ENCODE data around the gene TGOLN2.

Gene TGOLN2

DNA sequence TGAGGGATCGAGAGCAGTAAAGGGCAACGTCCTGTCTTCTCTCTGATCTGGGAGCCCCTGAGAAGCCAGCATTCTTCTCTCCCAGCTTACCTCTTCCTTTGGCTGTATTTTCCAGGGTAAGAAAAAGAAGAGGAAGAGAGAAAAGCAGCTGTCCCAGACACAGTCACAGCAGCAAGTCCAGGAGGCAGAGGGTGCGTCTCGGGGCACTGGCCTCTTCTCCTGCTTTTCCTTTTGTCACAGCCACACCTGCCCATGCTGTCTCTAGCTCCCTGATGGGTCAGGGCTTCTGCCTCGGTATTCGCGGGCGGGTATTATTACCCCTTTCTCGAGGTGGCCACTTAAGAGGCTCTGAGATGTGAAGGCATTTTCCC is 20.3 kb downstream of the TGOLN2 start:
- DNase-seq = no peak

DNA sequence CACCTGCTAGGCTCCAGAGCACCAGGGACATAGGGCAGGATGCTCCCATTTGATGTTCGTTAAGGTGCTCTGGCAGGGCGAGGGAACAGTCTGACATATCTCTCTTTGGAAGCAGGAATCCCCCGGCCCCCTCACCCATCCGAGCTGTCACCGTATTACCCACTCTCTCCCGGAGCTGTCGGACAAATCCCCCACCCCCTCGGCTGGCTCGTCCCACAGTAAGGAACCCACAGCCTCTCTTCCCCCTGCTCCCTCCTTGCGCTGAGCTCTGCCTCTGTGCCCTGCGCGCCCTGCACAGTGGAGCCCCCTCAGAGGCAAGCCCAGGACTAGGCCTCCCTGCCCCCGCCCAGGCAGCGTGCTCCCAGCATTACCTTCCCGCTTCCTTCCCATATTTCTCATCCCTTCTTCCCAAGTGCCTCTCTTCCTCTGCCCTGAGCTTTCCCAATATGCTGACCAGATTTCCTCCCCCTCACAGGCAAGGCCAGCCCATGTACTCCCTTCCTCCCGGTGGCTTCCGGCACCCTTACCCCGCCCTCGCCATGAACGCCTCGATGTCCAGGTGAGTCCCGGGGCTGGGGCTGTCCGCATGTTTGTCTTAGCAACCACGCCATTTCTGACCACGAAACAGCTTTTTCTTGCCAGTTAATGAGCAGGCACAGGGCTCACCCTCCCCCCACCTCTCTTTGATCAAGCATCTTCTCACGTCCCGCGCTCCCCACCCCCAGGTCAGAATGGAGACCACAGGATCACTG is 23.8 kb downstream of the TGOLN2 start:
- no peak for DNase-seq

DNA sequence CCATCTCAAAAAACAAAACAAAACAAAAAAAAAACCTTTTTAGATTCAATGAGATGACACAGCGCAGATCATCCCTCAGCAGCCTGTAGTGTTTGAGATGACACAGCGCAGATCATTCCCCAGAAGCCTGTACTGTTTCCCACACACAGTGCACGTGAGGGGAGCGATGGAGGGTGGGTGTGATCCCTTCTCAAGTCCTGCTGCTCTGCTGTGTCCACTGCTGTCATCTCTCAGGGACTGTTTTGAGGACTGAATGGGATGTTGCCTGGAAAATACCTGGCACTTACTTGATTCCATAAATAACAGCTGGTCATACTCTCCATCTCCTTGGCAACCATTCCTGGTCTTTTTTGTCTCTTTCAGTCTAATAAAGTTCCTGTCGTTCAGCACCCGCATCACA is 25.7 kb downstream of the TGOLN2 start:
- DNase-seq = no peak

DNA sequence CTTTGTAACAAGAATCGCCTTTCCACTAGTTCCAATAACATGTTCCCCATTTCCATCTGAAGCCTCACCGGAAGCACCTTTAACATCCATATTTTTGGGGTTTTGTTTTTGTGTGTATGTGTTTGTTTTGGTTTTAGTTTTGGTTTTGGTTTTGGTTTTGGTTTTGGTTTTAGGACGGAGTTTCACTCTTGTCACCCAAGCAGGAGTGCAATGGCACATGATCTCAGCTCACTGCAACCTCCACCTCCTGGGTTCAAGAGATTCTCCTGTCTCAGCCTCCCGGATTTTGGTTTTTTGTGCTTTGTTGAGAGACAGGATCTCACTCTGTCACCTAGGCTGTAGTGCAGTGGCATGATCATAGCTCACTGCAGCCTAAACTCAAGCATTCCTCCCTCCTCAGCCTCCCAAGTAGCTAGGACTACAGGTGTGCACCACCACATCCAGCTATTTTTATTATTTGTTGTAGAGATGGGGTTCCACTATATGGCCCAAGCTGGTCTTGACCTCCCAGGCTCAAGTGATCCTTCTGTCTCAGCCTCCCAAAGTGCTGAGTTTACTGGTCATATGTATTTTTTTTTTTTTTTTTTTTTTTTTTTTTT is 36.3 kb downstream of the TGOLN2 start:
- DNase-seq = no peak

DNA sequence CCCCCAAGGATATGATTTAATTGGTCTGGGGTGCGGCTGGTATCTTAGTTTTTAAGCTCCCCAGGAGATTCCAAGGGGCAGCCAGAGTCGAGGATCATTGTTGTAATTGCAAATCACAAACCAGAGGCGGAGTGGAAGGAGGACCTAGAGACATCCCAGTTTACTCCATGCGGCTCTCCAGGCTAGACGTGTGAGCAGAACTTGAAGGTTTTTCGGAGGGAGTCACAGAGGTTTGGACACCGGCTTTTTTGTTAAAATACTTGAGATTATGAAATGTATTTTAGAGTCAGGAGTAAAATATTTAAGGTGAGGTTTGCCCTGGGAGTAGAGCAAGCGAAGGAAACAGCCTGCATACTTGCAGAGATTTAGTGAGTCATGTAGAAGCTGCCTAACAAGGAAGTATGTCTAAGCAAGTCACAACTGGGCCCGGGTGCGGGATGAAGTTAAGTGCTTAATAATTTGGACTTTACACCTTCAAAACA is 39.5 kb downstream of the TGOLN2 start:
- no peak for DNase-seq

DNA sequence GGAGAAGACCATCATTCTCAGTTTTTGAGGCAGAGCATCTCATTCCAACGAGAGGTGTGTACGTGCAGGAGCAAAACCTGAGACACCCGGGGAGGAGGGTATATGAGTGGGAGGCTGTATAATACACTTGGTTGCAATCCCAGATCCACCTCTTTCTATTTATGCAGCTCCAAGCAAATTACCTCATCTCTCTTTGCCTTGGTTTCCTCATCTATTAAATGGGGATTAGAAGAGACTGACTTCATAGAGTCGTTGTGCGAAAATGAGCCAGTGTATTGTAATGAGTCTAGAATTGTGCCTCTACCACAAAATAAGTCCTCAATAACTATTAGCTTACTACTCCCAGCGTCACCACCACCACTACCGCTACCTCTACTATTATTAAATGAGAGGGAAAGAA is 40.1 kb downstream of the TGOLN2 start:
- DNase-seq = no peak

DNA sequence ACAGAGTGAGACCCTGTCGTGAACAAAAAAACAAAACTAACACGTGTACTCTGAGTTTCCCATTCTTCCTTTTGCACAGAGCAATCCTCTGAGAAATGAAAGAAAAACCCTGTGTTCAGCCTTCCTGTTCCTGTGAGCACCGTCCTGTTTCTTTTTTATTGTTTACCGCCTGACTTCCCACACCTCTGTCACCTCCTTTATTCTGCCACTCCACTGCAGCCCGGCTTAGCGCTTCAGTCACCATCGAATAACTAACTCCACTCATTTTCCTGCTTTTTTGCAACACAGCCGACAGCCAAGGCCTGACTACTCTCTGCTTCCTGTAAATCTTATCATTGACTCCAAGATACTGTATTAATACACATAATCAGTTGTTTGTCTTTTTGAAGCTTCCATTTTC is 40.9 kb downstream of the TGOLN2 start:
- no peak for DNase-seq

DNA sequence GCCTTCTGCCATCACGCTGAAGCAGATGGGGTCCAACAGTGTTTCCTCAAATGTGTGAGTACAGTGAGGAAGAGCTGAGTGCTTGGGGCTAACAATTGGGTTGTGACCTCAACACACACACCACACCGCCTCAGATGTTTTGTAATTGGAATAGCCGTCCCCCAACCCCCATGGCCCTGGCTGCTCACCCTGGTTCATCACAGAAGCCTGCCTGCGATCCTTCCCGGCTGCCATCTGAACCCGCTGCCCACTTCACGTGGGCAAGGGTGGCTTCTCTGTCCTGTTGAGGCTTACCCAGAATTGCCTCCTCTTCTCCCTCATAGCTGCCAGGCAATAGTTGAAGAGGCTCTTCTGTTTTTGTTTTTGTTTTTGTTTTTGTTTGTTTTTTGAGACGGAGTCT is 44.1 kb downstream of the TGOLN2 start:
- DNase-seq = no peak

DNA sequence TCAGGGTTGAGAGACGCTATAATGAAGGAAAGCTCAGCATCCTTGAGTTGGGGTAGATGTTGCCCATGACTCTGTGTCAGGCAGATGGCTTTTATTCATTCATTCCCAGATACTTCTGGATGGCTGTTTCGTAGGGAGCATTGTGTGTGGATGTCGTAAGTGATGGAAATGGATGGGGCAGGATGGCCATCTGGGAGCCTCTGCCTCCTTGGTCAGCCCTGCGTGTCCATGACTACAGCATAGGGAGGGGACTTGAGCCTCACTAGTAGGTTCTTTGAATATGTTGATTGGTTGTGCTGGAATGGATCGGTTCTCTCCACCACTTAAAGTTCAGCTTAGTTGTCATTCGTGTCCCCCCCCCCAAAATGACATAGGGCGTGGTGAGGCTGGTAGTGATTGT is 44.9 kb downstream of the TGOLN2 start:
- no peak for DNase-seq

DNA sequence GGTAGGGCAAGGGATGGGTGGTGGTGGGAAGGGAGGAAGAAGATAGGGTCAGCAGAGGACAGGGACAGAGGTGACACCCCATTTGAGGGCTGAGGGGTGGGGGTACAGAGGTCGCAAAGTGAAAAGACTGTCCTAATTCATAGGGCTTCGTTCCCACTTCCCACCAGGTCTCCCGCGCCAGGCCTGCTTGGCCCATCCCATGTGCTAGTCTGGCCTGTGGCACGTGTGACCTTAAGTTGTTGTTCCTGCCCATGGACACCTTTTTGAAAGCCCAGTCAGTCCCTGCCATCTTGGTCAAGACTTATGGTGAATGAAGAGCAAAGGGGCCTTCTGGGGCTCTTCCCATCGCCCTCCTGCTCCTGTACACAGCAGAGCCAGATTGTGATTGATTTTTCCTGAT is 46.2 kb downstream of the TGOLN2 start:
- DNase-seq = no peak

DNA sequence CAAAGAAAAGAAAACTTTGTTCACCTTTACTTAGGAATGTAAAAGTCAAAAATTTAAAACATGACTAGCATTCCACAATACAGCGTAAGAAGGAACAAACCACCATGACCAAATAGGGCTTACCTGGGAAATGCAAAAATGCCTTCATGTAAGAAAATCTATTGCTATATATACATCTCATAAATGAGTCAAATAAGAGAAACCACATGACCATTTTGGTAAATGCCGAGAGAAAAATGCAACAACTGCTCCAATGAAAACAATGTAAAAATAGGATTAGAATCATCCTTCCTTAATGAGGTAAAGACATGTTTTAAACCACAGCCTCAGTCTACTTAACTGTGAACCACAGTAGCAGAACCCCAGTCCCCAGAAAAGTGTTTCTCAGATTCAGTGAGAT is 49.4 kb downstream of the TGOLN2 start:
- DNase-seq = no peak

DNA sequence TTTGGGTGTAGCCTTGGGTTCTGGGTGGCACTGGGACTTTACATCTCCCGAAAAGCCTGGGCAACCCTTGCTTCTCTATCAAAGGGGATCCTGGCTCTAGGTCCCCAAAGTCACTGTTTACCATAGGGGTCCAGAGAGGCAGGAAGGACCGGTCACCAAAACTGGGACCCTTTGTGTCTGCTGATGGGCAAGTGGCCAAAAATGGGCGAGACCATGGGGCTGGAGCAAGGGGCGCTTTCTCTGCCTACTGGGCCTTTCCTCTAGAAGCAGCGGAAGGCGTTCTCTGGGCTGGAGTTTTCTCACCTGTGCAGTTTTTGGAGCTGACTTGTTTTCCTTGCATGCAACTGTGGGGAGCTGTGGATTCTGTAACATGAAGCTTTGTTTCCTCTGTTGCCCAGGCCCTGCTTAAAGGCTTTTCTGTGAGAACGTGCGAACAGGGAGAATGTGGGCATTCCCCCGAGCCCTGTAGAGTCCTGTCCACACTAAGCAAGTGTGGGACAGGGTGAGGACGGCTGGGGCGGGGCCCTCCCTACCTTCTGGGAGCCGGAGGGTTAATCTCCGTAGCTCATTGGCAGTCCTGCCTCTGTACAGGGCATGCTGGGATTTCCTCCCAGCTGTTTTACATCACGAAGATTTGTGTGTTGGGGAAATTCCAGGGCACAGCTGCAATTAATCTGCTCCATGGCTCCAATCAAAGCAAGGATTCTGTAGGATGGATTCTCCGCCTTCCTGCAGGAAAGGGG is 50.2 kb downstream of the TGOLN2 start:
- DNase-seq = no peak

DNA sequence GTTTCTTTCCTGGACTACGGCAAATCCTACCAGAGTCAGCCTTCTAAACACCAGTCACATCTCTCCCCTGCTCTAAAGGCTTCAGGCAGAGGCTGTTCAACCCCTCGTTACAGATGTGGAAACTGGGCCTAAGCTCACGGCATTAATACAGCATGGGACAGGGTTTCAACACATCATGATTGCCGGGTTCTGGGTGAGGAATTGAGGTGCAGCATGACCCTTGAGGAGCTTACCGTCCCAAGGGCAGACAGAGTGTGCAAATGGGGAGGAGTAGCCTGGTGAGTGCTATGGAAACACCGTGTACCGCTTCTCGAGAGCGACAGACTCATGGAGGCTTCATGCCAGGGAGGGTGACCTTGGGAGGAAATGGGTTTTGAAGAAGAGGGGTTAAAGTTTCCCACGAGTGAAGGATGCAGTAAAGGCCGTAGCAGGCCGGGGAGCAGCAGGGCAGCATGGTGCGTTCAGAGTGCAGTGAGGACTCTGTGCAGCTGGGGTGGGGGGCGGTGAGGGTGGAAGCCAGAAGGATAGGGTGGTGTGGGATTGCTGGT is 51.1 kb downstream of the TGOLN2 start:
- no peak for DNase-seq

DNA sequence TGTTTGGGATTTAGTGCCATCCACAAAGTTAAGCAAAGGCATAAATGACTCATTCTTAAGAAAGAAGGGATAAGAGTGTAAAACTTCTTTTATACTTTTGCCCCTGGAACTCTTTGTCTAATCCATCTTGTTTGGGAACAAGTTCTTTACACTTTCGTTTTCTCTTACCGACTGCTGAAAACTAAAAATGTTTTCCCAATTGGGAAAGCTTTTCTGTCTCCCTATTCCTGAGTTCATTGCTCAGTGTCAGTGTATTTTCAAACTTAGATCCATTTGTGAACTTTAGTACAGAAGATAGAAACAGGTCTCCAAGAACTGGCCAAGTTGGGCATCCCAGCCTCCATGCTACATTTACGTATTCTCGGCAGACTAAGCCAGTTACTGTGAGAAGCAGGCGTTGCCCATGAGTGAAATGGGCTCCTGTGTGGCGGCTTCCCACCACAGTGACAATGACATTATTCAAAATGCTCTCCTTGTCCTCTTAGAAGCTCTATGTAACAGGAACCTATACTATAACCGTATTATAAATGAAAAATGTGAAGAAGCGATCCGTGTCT is 51.7 kb downstream of the TGOLN2 start:
- no peak for DNase-seq

DNA sequence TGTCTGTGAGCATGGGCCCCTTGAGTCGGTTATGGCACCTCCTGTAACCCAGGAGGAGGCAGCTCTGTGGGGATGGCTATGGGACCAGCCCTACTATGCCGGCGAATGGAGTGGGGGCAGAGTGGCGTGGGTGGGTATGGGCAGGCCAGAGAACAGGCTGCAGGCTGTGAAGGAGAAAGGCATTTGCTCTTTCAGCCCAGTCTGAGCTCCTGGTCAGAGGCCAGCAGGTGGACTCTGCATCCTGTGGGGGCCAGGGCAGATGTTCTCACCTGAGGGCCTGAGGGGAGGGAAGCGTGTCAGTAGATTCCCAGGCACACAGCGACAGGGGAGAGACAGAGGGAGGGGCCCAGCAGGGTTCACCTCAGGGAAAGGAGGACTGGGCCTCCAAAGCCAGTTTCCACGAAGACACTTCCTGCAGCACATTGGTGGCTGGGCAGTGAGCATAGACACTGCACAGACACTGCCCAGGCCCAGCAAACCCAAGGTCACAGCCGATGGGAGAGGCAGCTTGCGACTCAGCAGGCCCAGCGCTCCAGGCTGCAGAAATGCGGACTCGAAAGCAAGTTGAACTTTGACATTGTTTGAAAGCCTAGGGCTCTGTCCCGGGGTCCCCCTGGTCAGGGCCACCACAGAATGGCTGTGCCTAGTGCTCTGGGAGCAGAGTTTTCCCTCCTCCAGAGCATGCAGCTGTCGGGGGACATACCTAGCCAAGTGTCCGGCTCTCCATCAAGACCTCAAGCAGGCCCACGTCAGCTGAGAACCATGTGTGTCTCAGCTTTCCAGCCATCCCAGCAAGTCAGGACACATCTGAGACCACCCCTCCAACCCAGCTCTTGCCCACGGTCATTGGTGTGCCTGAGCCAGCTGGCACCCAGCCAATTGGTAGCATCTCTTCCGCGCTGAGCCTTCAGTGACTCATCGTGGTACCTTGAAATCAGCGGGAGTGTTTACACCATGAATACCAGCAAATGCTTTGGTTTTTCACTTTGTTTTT is 53.8 kb downstream of the TGOLN2 start:
- DNase-seq = no peak

DNA sequence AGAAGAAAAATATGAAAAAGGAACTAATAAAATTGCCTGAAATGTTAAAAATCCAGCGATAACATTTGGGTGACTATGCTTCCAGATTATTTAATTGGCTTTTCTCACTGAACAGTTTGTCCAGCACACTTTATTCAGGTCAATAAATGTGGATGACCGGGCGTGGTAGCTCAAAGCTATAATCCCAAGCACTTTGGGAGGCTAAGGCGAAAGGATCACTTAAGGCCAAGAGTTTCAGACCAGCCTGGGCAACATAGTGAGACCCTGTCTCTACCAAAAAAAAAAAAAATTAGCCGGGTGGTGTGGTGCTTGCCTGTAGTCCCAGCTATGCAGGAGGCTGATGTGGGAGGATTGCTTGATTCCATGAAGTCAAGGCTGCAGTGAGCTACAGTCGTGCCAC is 55.4 kb downstream of the TGOLN2 start:
- DNase-seq = no peak

DNA sequence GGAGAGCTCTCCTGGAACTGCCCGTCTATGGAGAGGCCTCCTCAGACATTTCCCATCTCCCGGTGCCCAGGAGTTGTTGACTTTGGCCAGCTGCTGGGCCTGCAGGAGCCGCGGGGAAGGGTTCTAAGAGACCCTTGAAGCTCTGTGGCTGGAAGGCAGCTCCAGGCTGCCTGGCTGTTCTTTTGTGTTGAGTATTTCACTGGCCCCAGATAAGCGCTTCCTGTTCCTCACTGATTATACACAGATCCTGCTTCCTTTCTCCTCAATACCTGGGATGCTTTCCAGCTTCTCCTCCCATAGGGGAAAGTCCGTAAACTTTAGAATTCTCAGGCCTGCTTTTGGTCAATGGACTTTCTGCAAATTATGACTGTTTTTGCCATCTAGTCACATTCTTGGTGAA is 57.8 kb downstream of the TGOLN2 start:
- DNase-seq = no peak
